ENCODE results near the gene TRMT2A.

TRMT2A gene

GRCh38 chr22:20087319-20088262, 29.4 kb downstream of the TRMT2A start:
- H3K4me3 ChIP-seq (ENCODE audit: low read length), result no peak overlapping the region
- TF ChIP-seq CTCF (conservative IDR thresholded peaks at IDR 0.05; ENCODE audit: low read depth, low read length), result no peak
- no peak for DNase-seq (ENCODE audit: low read depth)

GRCh38 chr22:20086763-20087162, 30.3 kb downstream of the TRMT2A start:
- no peak for TF ChIP-seq CTCF (conservative IDR thresholded peaks at IDR 0.05; ENCODE audit: low read depth, low read length)
- no peak for DNase-seq (ENCODE audit: low read depth)
- H3K4me3 ChIP-seq (ENCODE audit: low read length), result no peak overlapping the region

- H3K4me3 ChIP-seq (ENCODE audit: low read length), result no peak overlapping the region
- DNase-seq (ENCODE audit: low read depth), result no peak
- TF ChIP-seq CTCF (conservative IDR thresholded peaks at IDR 0.05; ENCODE audit: low read depth, low read length), result no peak
These were observed 30.9 kb downstream of the TRMT2A start for GRCh38 chr22:20086101-20086599.

- no peak overlapping the region for H3K4me3 ChIP-seq (ENCODE audit: low read length)
- DNase-seq (ENCODE audit: low read depth), result no peak
- no peak for TF ChIP-seq CTCF (conservative IDR thresholded peaks at IDR 0.05; ENCODE audit: low read depth, low read length)
These were observed 31.4 kb downstream of the TRMT2A start for GRCh38 chr22:20085651-20086050.

GRCh38 chr22:20084547-20085413, 32.2 kb downstream of the TRMT2A start:
- no peak for DNase-seq (ENCODE audit: low read depth)
- no peak overlapping the region for H3K4me3 ChIP-seq (ENCODE audit: low read length)
- TF ChIP-seq CTCF (conservative IDR thresholded peaks at IDR 0.05; ENCODE audit: low read depth, low read length), result peak; percentile 58

- no peak overlapping the region for H3K4me3 ChIP-seq (ENCODE audit: low read length)
- no peak for TF ChIP-seq CTCF (conservative IDR thresholded peaks at IDR 0.05; ENCODE audit: low read depth, low read length)
- no peak for DNase-seq (ENCODE audit: low read depth)
These were observed 33.0 kb downstream of the TRMT2A start for GRCh38 chr22:20083891-20084546.

Measured in retinal pigment epithelial cell (primary cell).